Measurements from ENCODE around the gene GUCD1.

DNA sequence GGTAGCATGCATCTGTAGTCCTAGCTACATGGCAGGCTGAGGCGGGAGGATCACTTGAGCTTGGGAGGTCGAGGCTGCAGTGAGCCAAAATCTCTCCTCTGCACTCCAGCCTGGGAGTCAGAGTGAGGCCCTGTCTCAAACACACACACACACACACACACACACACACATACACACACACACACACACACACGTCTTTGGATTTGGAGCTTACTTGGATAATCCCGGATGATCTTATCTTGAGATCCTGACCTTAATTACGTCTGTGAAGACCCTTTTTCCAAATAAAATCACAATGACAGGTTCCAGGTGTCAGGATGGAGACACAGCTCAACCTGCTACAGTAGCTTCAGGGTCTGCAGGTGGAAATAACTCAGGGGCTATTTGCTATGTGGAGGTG lies 58.7 kb downstream of the GUCD1 start:
- TF ChIP-seq, protein P1, sequence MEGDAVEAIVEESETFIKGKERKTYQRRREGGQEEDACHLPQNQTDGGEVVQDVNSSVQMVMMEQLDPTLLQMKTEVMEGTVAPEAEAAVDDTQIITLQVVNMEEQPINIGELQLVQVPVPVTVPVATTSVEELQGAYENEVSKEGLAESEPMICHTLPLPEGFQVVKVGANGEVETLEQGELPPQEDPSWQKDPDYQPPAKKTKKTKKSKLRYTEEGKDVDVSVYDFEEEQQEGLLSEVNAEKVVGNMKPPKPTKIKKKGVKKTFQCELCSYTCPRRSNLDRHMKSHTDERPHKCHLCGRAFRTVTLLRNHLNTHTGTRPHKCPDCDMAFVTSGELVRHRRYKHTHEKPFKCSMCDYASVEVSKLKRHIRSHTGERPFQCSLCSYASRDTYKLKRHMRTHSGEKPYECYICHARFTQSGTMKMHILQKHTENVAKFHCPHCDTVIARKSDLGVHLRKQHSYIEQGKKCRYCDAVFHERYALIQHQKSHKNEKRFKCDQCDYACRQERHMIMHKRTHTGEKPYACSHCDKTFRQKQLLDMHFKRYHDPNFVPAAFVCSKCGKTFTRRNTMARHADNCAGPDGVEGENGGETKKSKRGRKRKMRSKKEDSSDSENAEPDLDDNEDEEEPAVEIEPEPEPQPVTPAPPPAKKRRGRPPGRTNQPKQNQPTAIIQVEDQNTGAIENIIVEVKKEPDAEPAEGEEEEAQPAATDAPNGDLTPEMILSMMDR (IDR thresholded peaks at IDR 0.05) = no peak
- no peak for TF ChIP-seq POLR2A (IDR thresholded peaks at IDR 0.05)

Data from esophagus squamous epithelium (tissue), 4 donors.